ENCODE results near the gene CFAP410.
"Not testable (repeated sequence)": the region's sequence is repeated elsewhere in the genome, so short reads cannot be mapped to it uniquely, and the experiment has no call there.

The CFAP410 gene

DNA sequence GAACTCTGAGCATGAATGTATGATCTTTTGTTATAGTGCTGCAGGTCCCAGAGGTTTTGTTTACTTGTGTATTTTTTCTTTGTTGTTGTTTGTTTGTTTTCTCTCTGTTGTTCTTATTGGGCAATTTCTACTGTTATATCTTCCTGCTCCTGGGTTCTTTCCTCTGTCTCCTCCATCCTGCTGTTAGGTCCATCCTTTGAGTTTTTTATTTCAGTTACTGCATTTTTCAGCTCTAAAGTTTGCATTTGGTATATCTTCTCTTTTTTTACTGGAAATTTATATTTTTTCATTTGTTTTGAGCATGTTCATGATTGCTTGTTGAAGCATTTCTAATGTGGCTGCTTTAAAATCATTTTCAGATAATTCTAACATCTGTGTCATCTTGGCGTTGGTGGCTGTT is 24.1 kb upstream of the CFAP410 start:
- Histone ChIP-seq H3K36me3 (ENCODE audit: insufficient read depth, low read length) (no peaks in the 10 kb centered on the region), H3K9me3 (ENCODE audit: control insufficient read depth, insufficient read depth, low read length) (no peaks in the 10 kb centered on the region), H3K9ac (ENCODE audit: low read depth, low read length) (no peak overlapping the region), H3K4me1 (ENCODE audit: insufficient read depth, low read length) (no peaks in the 10 kb centered on the region)

DNA sequence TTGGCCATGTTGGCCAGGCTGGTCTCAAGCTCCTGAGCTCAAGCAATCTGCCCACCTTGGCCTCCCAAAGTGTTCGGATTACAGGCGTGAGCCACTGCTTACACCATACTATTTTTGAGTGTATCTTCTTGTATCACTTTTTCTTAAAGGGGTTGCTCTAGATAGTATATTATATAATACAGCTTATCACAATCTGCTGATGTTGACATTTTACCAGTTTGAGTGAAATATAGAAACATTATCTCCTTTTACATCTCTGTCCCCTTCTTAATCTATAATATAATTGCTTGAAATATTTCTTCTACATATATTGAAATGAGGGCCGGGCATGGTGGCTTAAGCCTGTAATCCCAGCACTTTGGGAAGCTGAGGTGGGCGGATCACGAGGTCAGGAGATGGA is 22.7 kb upstream of the CFAP410 start:
- not testable (repeated sequence) for H3K4me1 ChIP-seq (ENCODE audit: insufficient read depth, low read length); H3K9me3 ChIP-seq (ENCODE audit: control insufficient read depth, insufficient read depth, low read length); H3K36me3 ChIP-seq (ENCODE audit: insufficient read depth, low read length); H3K9ac ChIP-seq (ENCODE audit: low read depth, low read length)

DNA sequence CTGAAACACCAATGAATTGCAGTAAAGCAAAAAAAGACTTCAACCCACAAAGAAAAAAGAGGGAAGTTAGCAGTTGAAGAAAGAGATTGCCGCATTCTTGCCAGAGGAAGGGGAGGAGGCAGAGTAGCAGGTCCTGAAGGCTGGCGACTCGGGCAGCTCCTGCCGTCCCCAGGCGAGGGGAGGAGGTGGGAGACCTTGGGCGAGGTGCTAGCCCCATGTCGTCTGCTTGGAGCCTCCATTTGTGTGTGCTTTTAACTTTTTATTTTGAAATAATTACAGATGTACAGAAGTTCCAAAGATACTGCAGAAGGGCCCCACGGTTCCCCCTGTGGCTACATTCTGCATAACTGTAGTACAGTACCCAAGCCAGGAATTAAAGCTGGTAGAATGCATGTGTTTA is 21.0 kb upstream of the CFAP410 start:
- H3K36me3 ChIP-seq (ENCODE audit: insufficient read depth, low read length), result no peaks in the 10 kb centered on the region
- H3K9me3 ChIP-seq (ENCODE audit: control insufficient read depth, insufficient read depth, low read length), result no peaks in the 10 kb centered on the region
- H3K9ac ChIP-seq (ENCODE audit: low read depth, low read length), result no peak overlapping the region
- H3K4me1 ChIP-seq (ENCODE audit: insufficient read depth, low read length), result no peaks in the 10 kb centered on the region

DNA sequence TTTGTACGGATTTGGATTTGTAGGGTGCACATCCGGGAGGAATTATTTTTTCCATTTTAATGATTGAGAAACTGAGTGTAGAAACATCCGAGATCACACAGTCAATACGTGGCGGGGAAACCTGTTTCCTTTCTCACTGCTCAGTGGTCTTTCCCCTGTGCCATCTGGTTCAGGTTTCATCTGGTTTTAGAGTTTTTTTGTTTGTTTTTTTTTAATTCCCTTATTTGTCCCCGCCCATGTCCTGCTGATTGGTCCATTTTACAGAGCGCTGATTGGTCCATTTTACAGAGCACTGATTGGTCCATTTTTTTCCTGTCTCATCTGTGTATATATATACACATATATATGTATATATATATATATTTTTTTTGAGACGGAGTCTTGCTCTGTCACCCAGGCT is 20.2 kb upstream of the CFAP410 start:
- H3K9me3 ChIP-seq (ENCODE audit: control insufficient read depth, insufficient read depth, low read length), result no peaks in the 10 kb centered on the region
- H3K4me1 ChIP-seq (ENCODE audit: insufficient read depth, low read length), result no peaks in the 10 kb centered on the region

DNA sequence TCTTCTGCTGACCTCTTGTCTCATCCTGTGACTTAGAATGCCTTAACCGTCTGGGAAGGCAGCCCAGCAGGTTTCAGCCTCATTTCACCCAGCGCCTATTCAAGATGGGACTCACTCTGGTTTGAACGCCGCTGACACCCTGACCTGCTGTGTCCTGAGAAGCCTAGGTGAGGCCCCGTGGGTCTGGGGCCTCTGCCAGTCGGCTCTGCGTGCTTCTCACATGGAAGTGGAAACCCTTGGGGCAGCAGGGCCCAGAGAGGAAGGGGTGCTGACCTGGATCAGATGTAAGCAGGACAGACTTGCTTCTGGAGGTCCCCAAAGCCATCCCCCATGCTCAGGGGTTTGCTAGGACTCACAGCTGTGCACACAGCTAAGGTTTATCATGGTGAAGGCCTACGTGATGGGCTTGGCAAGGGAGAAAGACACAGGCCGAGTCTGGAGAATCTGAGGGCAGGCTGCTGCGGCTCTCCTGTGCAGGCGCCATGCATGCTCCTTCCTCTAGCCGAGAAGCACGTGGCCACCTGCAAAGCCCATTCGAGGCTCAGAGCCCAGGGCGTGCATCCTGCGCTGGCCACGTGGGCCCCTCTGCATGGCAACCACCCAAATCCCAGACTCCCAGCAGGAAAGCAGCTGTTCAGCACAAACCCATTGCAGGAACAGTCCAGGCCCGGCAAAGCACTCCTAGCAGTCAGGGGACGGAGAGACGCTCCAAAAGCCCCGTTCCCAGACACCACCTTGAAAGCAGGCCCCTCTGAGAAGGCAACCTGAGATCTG is 18.1 kb upstream of the CFAP410 start:
- H3K36me3 ChIP-seq (ENCODE audit: insufficient read depth, low read length), result no peaks in the 10 kb centered on the region
- no peak overlapping the region for H3K9ac ChIP-seq (ENCODE audit: low read depth, low read length)
- H3K9me3 ChIP-seq (ENCODE audit: control insufficient read depth, insufficient read depth, low read length), result no peaks in the 10 kb centered on the region
- H3K4me1 ChIP-seq (ENCODE audit: insufficient read depth, low read length), result no peaks in the 10 kb centered on the region

More for the DNA sequence above, 20.2 kb upstream of the CFAP410 start:
- H3K9ac ChIP-seq (ENCODE audit: low read depth, low read length), result no peak overlapping the region
- H3K36me3 ChIP-seq (ENCODE audit: insufficient read depth, low read length), result no peaks in the 10 kb centered on the region

DNA sequence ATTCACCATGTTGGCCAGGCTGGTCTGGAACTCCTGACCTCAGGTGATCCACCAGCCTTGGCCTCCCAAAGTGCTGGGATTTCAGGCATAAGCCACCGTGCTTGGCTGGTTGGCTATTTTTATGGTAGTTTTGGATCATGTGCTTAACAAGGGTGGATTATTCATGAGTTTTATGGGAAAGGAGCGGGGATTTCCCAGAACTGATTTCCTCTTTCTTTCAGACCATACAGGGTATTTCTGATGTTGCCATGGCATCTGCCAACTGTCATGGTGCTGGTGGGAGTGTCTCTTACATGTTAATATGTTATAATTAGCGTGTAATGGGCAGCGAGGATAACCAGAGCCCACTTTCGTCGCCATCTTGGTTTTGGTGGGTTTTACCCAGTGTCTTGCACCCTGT is 17.4 kb upstream of the CFAP410 start:
- H3K9me3 ChIP-seq (ENCODE audit: control insufficient read depth, insufficient read depth, low read length), result no peaks in the 10 kb centered on the region
- no peaks in the 10 kb centered on the region for H3K36me3 ChIP-seq (ENCODE audit: insufficient read depth, low read length)
- H3K9ac ChIP-seq (ENCODE audit: low read depth, low read length), result no peak overlapping the region
- H3K4me1 ChIP-seq (ENCODE audit: insufficient read depth, low read length), result no peaks in the 10 kb centered on the region

DNA sequence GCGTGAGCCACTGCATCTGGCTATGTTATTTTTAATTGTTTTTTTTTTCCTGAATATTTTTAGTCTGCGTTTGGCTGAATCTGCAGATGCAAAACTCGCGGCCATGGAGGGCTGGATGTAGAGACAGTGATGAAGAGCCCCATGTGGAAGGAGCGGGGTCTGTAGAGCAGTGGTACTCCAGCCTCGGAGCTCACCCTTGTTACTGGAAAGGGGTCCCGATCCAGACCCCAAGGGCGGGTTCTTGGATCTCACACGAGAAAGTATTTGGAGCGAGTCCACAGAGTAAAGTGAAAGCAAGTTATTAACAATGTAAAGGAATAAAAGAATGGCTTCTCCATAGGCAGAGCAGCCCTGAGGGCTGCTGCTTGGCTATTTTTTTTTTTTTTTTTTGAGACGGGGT is 17.0 kb upstream of the CFAP410 start:
- Histone ChIP-seq H3K36me3 (ENCODE audit: insufficient read depth, low read length) (no peaks in the 10 kb centered on the region), H3K9me3 (ENCODE audit: control insufficient read depth, insufficient read depth, low read length) (no peaks in the 10 kb centered on the region), H3K4me1 (ENCODE audit: insufficient read depth, low read length) (no peaks in the 10 kb centered on the region), H3K9ac (ENCODE audit: low read depth, low read length) (no peak overlapping the region)

DNA sequence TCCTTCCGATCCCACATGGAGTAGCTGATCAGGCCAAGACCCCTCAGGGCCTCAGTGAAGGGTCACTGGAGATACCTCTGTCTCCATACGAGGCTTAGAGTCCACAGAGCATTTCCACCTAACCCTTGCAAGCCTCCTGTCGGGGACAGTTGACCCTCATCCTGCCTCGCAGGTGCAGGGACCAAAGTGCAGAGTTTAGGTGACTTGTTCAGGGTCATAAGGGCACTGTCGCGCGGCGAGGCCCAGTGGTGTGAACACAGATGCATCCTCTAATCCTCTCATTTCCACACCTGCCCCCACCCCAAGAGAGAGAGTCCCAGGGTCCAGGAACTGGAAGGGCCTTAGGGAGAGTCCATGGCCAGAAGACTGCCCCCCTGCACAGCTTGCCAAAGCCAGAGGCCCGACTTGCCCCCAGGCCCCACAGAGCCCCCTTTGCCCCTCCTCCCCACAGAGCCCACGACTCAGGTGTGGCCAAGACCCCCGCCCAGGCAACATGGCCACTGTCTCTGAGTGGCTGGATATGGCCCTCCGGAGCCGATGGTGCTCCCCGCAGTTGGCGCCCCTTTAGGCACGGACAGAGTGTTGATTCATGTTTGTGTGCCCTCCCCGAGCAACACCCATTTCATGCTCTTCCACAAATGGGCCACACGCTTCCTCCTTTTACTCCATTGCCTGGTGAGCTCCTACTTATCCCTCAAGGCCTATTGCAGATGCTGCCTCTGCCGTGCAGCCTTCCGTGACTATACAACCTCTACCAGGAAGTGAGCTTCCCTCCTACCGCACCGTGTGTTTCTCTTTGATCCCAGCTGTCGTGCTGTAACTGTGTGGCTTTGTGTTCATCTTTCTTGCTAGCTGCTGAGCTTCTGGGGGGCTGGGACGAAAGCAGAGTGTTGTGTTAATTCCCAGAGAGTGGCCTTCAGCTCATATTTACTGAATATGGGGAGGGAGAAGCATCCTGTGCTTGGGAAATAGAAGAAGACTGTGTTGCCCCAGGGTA is 15.9 kb upstream of the CFAP410 start:
- Histone ChIP-seq H3K9me3 (ENCODE audit: control insufficient read depth, insufficient read depth, low read length) (no peaks in the 10 kb centered on the region), H3K4me1 (ENCODE audit: insufficient read depth, low read length) (no peaks in the 10 kb centered on the region), H3K36me3 (ENCODE audit: insufficient read depth, low read length) (no peaks in the 10 kb centered on the region), H3K9ac (ENCODE audit: low read depth, low read length) (no peak overlapping the region)

DNA sequence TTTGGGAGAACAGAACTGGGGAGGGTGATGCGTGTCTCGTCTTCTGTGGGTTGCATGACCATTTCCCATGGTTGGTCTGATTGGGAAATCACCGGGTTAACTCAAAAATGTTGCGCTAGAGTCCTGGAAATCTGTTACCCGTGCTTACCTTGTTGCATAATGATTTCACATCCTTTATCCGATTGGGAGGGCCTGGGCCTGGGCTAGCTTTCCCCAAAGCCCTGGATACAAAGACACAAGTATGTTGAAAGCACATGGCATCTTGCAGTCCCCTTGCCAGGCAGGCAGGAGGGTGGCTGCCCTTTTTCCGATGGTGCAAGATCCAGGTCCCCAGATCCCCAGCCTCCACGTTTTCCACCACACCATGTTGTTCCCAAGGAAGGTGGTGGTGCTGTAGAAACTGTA is 14.8 kb upstream of the CFAP410 start:
- Histone ChIP-seq H3K36me3 (ENCODE audit: insufficient read depth, low read length) (no peaks in the 10 kb centered on the region), H3K9ac (ENCODE audit: low read depth, low read length) (no peak overlapping the region), H3K4me1 (ENCODE audit: insufficient read depth, low read length) (no peaks in the 10 kb centered on the region), H3K9me3 (ENCODE audit: control insufficient read depth, insufficient read depth, low read length) (no peaks in the 10 kb centered on the region)

DNA sequence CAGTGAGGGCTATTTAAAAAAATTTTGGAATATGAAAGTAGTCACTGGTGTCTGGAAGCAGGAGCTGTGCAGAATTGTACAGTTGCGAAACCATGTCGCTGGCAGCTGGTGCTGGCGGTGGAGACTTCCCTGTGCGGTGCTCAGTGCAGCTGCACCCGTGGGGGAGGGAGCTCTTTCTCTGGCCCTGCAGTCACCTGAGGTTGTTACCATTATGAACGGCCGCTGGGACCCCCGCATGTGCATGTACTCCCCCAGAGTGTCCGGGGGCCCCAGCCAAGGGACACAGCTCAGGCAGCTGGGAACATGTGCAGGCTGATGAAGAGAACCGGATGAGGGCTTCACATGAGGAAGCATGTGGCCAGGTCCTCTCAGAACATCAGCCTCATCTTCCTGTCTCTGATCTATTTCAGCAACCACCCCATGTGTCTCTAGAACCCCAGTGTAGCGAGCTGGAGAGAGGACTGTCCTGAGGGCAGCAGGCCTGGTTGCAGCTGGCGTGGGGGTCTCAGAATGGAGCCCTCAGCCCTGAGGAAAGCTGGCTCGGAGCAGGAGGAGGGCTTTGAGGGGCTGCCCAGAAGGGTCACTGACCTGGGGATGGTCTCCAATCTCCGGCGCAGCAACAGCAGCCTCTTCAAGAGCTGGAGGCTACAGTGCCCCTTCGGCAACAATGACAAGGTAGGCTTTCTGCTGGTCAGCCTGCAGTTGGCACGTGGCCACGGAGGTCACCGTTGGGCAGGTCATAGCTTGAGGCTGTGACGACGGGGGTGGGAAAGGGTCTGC is 14.2 kb upstream of the CFAP410 start, which contains the start of gene TRPM2:
Gene TRPM2, plus strand, starts transcription at position 431 of the 780 bp plus-strand sequence. Its CDS starts 80 bp downstream, at position 511.
- H3K9ac ChIP-seq (ENCODE audit: low read depth, low read length), result no peak within 1 kb of the TSS
- H3K36me3 ChIP-seq (ENCODE audit: insufficient read depth, low read length), result no peaks in the 10 kb centered on the region
- no peaks in the 10 kb centered on the region for H3K4me1 ChIP-seq (ENCODE audit: insufficient read depth, low read length)
- H3K9me3 ChIP-seq (ENCODE audit: control insufficient read depth, insufficient read depth, low read length), result no peaks in the 10 kb centered on the region

DNA sequence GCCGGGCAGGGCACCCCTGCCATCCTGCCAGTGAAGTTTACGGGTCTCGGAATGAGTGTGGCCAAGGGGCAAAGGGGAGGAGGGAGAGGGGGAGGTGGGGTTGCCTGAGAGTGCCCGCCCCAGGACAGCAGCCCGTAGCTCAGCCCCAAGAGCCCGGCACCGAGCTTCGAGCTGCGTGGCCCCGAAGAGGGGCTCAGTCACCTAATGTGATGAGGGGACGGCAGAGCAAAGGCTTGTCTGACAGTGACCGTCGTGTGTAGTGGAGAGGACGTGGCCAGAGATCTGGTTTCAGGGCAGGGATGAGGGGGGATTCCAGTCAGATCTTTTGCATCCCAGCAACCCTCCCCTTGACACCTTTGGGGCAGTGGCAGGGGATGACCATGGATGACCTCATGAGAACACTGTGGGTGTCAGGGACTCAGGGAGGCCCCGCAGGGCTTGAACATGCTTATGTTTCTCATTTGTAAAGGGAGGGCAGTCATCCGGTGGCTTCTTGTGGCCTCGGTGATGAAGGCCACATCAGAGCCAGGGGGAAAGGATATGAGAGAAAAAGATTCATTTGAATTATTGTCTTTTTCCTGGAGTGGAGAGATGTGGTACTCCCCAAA is 13.2 kb upstream of the CFAP410 start:
- Histone ChIP-seq H3K36me3 (ENCODE audit: insufficient read depth, low read length) (no peaks in the 10 kb centered on the region), H3K9me3 (ENCODE audit: control insufficient read depth, insufficient read depth, low read length) (no peaks in the 10 kb centered on the region), H3K4me1 (ENCODE audit: insufficient read depth, low read length) (no peaks in the 10 kb centered on the region), H3K9ac (ENCODE audit: low read depth, low read length) (no peak overlapping the region)

DNA sequence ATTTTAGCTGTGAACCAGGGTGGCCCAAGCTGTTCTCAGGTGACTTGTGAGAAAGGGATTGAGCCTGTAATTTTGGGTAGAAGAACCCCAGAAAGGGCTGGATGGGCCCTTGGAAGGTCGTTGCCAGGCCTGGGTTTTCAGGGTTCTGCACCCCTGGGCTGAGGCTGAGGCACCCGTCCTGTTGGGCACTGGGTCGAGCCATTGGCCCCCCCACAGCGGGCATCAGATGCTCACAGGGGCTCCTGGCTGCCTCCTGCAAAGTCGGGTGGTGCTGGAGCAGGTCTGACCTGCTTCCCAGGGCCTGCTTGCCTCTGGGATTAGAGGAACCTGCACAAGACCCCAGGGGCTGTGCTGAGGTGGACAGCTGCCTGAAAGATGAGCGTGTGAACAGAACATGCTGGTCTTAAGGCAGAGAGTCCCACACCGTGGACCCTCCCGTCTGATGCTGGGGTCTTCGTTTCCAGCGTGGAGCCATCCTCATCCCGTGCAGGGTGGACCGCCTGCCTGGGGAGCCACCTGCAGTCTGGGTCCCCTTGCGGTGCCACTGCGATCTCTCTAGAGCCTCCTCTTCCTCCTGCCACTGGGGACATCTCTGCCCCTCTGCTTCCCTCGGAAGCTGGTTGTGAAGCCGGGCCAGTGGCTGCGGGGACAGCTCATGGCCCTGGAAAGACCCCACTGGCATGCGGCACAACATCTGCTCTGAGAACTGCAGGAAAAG is 12.5 kb upstream of the CFAP410 start:
- H3K4me1 ChIP-seq (ENCODE audit: insufficient read depth, low read length), result no peaks in the 10 kb centered on the region

DNA sequence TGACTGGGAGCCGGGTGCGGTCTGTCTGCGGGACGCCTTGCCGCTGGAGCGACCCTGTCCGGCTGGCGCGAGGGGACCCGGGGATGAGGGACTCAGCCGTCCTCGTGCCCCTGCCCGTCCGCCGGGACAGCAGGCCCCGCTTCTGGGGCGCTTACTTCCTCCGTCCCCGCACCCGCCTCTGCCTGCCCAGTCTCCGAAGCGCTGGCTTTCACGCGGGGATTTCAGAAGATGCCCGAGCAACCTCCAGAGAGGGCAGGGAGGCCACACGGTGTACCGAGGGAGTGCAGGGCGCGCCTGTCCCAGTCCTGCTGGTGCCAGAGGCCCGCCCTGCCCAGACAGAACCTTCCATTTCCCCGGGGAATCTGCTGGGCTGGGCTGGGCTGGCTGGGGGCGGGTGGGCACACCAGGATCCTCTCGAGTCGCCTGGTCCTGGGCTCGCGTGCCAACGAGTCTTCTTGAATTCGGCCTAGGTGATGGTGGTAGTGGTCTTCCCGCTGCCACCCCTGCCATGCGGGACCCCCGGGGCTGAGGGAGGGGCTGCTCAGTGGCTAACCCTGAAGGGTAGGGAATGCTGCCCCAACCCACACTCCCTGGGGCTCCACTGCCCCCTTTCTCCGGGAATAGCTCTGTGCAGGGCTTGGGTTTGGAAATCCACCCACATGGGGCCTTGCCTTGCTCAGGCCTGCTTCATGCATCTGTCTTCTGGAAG is 11.7 kb upstream of the CFAP410 start:
- no peaks in the 10 kb centered on the region for H3K36me3 ChIP-seq (ENCODE audit: insufficient read depth, low read length)
- no peaks in the 10 kb centered on the region for H3K9me3 ChIP-seq (ENCODE audit: control insufficient read depth, insufficient read depth, low read length)
- no peak overlapping the region for H3K9ac ChIP-seq (ENCODE audit: low read depth, low read length)
- no peaks in the 10 kb centered on the region for H3K4me1 ChIP-seq (ENCODE audit: insufficient read depth, low read length)

More for the DNA sequence above, 12.5 kb upstream of the CFAP410 start:
- Histone ChIP-seq H3K9ac (ENCODE audit: low read depth, low read length) (no peak overlapping the region), H3K36me3 (ENCODE audit: insufficient read depth, low read length) (no peaks in the 10 kb centered on the region), H3K9me3 (ENCODE audit: control insufficient read depth, insufficient read depth, low read length) (no peaks in the 10 kb centered on the region)
